GM12864 (cell line): ENCODE measurements around the gene TRMT112.
A peak's percentile ranks its signal among the peaks of the same experiment; 100 is the strongest.

Experiments
- DNase-seq: peaks from one replicate; pipeline ENCODE4 v3.0.0-alpha.2; 2011; ENCODE audit warnings: low read depth
- H3K4me3 ChIP-seq: 2 replicates; pipeline ENCODE4 v1.5.1; 2011; ENCODE audit warnings: mild to moderate bottlenecking, low read depth, low read length, control low read depth
- CTCF ChIP-seq: IDR thresholded peaks from 2 replicates; pipeline ENCODE4 v1.5.1; 2011; ENCODE audit warnings: low read depth, mild to moderate bottlenecking, moderate library complexity, low read length, control low read depth, inconsistent platforms; ENCODE audit errors: missing control alignments

Gene TRMT112

GRCh38 chr11:64359712-64360445 lies 42.5 kb upstream of the TRMT112 start:
- TF ChIP-seq CTCF = no peak
- no peak for DNase-seq
- peak overlapping the region; percentile 83 for H3K4me3 ChIP-seq

- DNase-seq = no peak
- H3K4me3 ChIP-seq = peak within 1 kb of the TSS; percentile 83
- TF ChIP-seq CTCF = no peak
Observed at GRCh38 chr11:64358907-64359711, 41.8 kb upstream of the TRMT112 start, which contains the start of gene RPS6KA4. Gene RPS6KA4, plus strand, starts transcription at chr11:64359162. Its CDS starts 74 bp downstream, at chr11:64359236.

- peak overlapping the region; percentile 83 for H3K4me3 ChIP-seq
- no peak for DNase-seq
- TF ChIP-seq CTCF = no peak
Observed at GRCh38 chr11:64358536-64358906, 41.2 kb upstream of the TRMT112 start.

- no peak for TF ChIP-seq CTCF
- peak overlapping the region; percentile 83; the same call in 1 of the 2 replicates for H3K4me3 ChIP-seq
- no peak for DNase-seq
Observed at GRCh38 chr11:64357904-64358535, 40.7 kb upstream of the TRMT112 start.

- TF ChIP-seq CTCF = no peak
- no peak for DNase-seq
- H3K4me3 ChIP-seq = no peak overlapping the region
Observed at GRCh38 chr11:64357446-64357845, 40.1 kb upstream of the TRMT112 start.

- H3K4me3 ChIP-seq = no peak overlapping the region
- DNase-seq = no peak
- TF ChIP-seq CTCF = peak; percentile 39
Observed at GRCh38 chr11:64356498-64357411, 39.4 kb upstream of the TRMT112 start.
